ENCODE measurements around the gene EML4.

- TF ChIP-seq EZH2phosphoT487 (IDR thresholded peaks at IDR 0.05; ENCODE audit: borderline replicate concordance) = no peak
- TF ChIP-seq CTCF (conservative IDR thresholded peaks at IDR 0.05; ENCODE audit: low read length) = no peak
Measured at GRCh38 chr2:42171396-42171980, 2.3 kb downstream of the EML4 start.
